Osteoblast (primary cell): ENCODE data around the gene MCC. TPM values are rescaled to one million over a fixed set of nuclear protein-coding genes. Genes with fewer than 3 reads are reported as not detected.

Source experiments
- DNase-seq: peaks from one replicate; pipeline ENCODE4 v3.0.0; 2011; ENCODE audit warnings: low spot score, mixed read lengths; ENCODE audit not compliant: insufficient read length; ENCODE audit errors: missing footprints
- H2AFZ ChIP-seq: 2 replicates; pipeline ENCODE4 v1.6.0; 2011; ENCODE audit warnings: mild to moderate bottlenecking, low read length
- H3K27ac ChIP-seq: 2 replicates; pipeline ENCODE4 v1.5.1; 2011; ENCODE audit warnings: mild to moderate bottlenecking, low read depth, low read length, moderate library complexity
- H3K27me3 ChIP-seq: 2 replicates; pipeline ENCODE4 v1.6.0; 2012; ENCODE audit warnings: mild to moderate bottlenecking, control low read depth, inconsistent platforms, low read length, moderate library complexity; ENCODE audit not compliant: insufficient read depth
- H3K36me3 ChIP-seq: 2 replicates; pipeline ENCODE4 v1.5.1; 2011; ENCODE audit warnings: mild to moderate bottlenecking, low read length, control low read depth, moderate library complexity; ENCODE audit not compliant: insufficient read depth
- H3K4me1 ChIP-seq: 2 replicates; pipeline ENCODE4 v1.5.1; 2011; ENCODE audit warnings: mild to moderate bottlenecking, low read length, control low read depth, moderate library complexity; ENCODE audit not compliant: insufficient read depth
- H3K4me2 ChIP-seq: 2 replicates; pipeline ENCODE4 v1.6.0; 2011; ENCODE audit warnings: mild to moderate bottlenecking, low read length; ENCODE audit not compliant: insufficient read depth
- H3K4me3 ChIP-seq: fragments of 200-600 bp; sonication (generic); 3 replicates; pipeline ENCODE4 v1.5.1; 2012; ENCODE audit warnings: mild to moderate bottlenecking, low read length, inconsistent platforms; ENCODE audit not compliant: insufficient read depth
- H3K79me2 ChIP-seq: 2 replicates; pipeline ENCODE4 v1.6.0; 2012; ENCODE audit warnings: mild to moderate bottlenecking, low read length, control low read depth, inconsistent platforms; ENCODE audit not compliant: insufficient read depth
- H3K9me3 ChIP-seq: 2 replicates; pipeline ENCODE4 v1.5.1; 2011; ENCODE audit warnings: low read depth, low read length, control low read depth
- H4K20me1 ChIP-seq: 2 replicates; pipeline ENCODE4 v1.6.0; 2012; ENCODE audit warnings: mild to moderate bottlenecking, low read length, control low read depth; ENCODE audit not compliant: insufficient read depth
- CTCF ChIP-seq: IDR thresholded peaks from 2 replicates; pipeline ENCODE4 v1.5.1; 2011; ENCODE audit warnings: mild to moderate bottlenecking, low read depth, low read length, moderate library complexity; ENCODE audit errors: extremely low read depth
- total RNA-seq: library from RNA; depleted of rRNA; stranded (reverse); fragments of >200 nt; gene quantifications from 2 replicates; pipeline ENCODE4 v1.2.3, GENCODE V29; 2012

Gene MCC
- total RNA-seq, 1 donor: 45.6 TPM

- no peaks in the 10 kb centered on the region for H3K79me2 ChIP-seq
- H3K9me3 ChIP-seq: no peaks in the 10 kb centered on the region
- no peaks in the 10 kb centered on the region for H3K27me3 ChIP-seq
- no peak overlapping the region for H3K27ac ChIP-seq
- H2AFZ ChIP-seq: no peak overlapping the region
- no peak overlapping the region for H3K4me2 ChIP-seq
- no peaks in the 10 kb centered on the region for H3K36me3 ChIP-seq
- TF ChIP-seq CTCF: no peak
- DNase-seq: no peak
- H3K4me3 ChIP-seq: no peak overlapping the region
- no peaks in the 10 kb centered on the region for H4K20me1 ChIP-seq
- peaks cover 31% of the 10 kb centered on the region for H3K4me1 ChIP-seq
These were observed 451.4 kb downstream of the MCC start for GRCh38 chr5:113036826-113037225.

GRCh38 chr5:113036321-113036720, 451.9 kb downstream of the MCC start:
- Histone ChIP-seq H3K27me3 (no peaks in the 10 kb centered on the region), H3K9me3 (no peaks in the 10 kb centered on the region), H3K79me2 (no peaks in the 10 kb centered on the region), H3K4me1 (peaks cover 31% of the 10 kb centered on the region), H3K27ac (no peak overlapping the region), H3K36me3 (no peaks in the 10 kb centered on the region), H3K4me3 (no peak overlapping the region), H3K4me2 (no peak overlapping the region), H4K20me1 (no peaks in the 10 kb centered on the region), H2AFZ (no peak overlapping the region)
- no peak for TF ChIP-seq CTCF
- no peak for DNase-seq

DNA sequence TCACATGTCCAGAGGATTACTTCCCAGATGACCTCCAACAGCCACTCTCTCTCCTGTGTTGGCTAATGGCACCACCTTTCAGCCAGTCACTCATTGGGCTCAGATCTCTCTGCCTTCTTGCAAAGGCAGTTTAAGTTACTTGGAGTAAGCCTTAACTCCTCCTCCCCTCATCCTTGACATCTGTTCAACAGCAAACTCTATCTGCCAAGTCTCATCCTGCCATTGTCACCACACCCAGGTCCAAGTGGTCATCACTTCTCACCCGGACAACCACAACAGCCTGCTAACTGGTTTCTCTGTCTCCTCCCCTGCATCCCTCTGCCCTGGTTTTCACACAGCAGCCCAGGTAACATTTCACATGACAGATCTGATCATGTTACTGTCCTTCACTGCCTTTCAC, 453.2 kb downstream of the MCC start:
- H3K9me3 ChIP-seq: no peaks in the 10 kb centered on the region
- no peaks in the 10 kb centered on the region for H4K20me1 ChIP-seq
- H3K4me3 ChIP-seq: no peak overlapping the region
- no peak for DNase-seq
- peaks cover 37% of the 10 kb centered on the region for H3K4me1 ChIP-seq
- H3K36me3 ChIP-seq: no peaks in the 10 kb centered on the region
- no peaks in the 10 kb centered on the region for H3K27me3 ChIP-seq
- no peak for TF ChIP-seq CTCF
- peak overlapping the region; percentile 48 for H3K27ac ChIP-seq
- no peak overlapping the region for H3K4me2 ChIP-seq
- no peaks in the 10 kb centered on the region for H3K79me2 ChIP-seq
- H2AFZ ChIP-seq: no peak overlapping the region

GRCh38 chr5:113034182-113034773, 454.0 kb downstream of the MCC start:
- peak overlapping the region; percentile 69 for H3K27ac ChIP-seq
- peaks cover 46% of the 10 kb centered on the region for H3K4me1 ChIP-seq
- H3K27me3 ChIP-seq: no peaks in the 10 kb centered on the region
- peak; percentile 88 for DNase-seq
- no peak for TF ChIP-seq CTCF
- H3K4me2 ChIP-seq: peak overlapping the region; percentile 49
- no peaks in the 10 kb centered on the region for H3K9me3 ChIP-seq
- H4K20me1 ChIP-seq: no peaks in the 10 kb centered on the region
- H3K36me3 ChIP-seq: no peaks in the 10 kb centered on the region
- no peaks in the 10 kb centered on the region for H3K79me2 ChIP-seq
- no peak overlapping the region for H2AFZ ChIP-seq
- H3K4me3 ChIP-seq: no peak overlapping the region
